T-cell (primary cell): ENCODE measurements around the gene MAB21L4. TPM values are rescaled to one million over a fixed set of nuclear protein-coding genes. Genes with fewer than 3 reads are reported as not detected.

Source experiments
- ATAC-seq, 4 experiments: fragments of 200-7000 bp in 3 of 4; fragments of 150-1000 bp in 1 of 4; cut with Tn5 transposase; replicated peaks in 1 of 4; 1 replicate in 3 of 4; 2 replicates in 1 of 4; pipeline ENCODE4 v1.10.0; 2021; ENCODE audit warnings: moderate library complexity in 3 of 4, mild to moderate bottlenecking in 2 of 4, moderate number of reproducible peaks in 1 of 4
- CTCF ChIA-PET, 2 donors: fragments of 300-600 bp; sonication (Branson Sonifier 250); formaldehyde crosslinking; loops; one replicate each; lab custom pipeline; 2022; ENCODE audit warnings: antibody characterized with exemption in 2 of 2; lab: Charles Lee
- POLR2A ChIA-PET, 2 donors: fragments of 300-600 bp; sonication (Branson Sonifier 250); formaldehyde crosslinking; loops; one replicate each; lab custom pipeline; 2022; ENCODE audit warnings: antibody characterized with exemption in 2 of 2; lab: Charles Lee
- DNase-seq, 35 experiments: peaks; one replicate each; pipeline versions ENCODE4 v3.0.0 to v3.0.0-alpha.2; 2013 to 2023
- H3K27ac ChIP-seq: one replicate; pipeline ENCODE4 v1.5.1; 2013; ENCODE audit warnings: low read length
- H3K27me3 ChIP-seq, 2 experiments: replicated peaks in 1 of 2; 1 replicate in 1 of 2; 2 replicates in 1 of 2; pipeline versions ENCODE4 v1.6.1 to v1.7.0; 2013; ENCODE audit warnings: low read length in 1 of 2, mixed read lengths in 1 of 2; ENCODE audit not compliant: control insufficient read depth in 2 of 2, insufficient read depth in 2 of 2; ENCODE audit errors: extremely low read depth in 1 of 2
- H3K36me3 ChIP-seq, 2 donors: 1 replicate in 1 of 2; 2 replicates in 1 of 2; pipeline versions ENCODE4 v1.6.1 to v1.7.0; 2013; ENCODE audit warnings: low read length in 1 of 2; ENCODE audit not compliant: control insufficient read depth in 2 of 2, insufficient read depth in 1 of 2; ENCODE audit errors: extremely low read depth in 1 of 2
- H3K4me1 ChIP-seq, 2 experiments: 1 replicate in 1 of 2; 2 replicates in 1 of 2; pipeline versions ENCODE4 v1.6.1 to v1.7.0; 2013; ENCODE audit warnings: low read length in 2 of 2, mixed read lengths in 1 of 2; ENCODE audit not compliant: insufficient read depth in 2 of 2, control insufficient read depth in 1 of 2; ENCODE audit errors: extremely low read depth in 1 of 2
- H3K4me3 ChIP-seq, 2 donors: 1 replicate in 1 of 2; 2 replicates in 1 of 2; pipeline versions ENCODE4 v1.5.1 to v1.7.0; 2013; ENCODE audit warnings: mild to moderate bottlenecking in 2 of 2, low read length in 1 of 2, moderate library complexity in 1 of 2; ENCODE audit not compliant: control insufficient read depth in 1 of 2; ENCODE audit errors: extremely low read depth in 1 of 2
- H3K9me3 ChIP-seq: 2 replicates; pipeline ENCODE4 v1.7.0; 2013
- H3K27ac Mint-ChIP-seq, 2 donors: one replicate each; pipeline ENCODE4 v1.8.0; 2020 to 2021; ENCODE audit warnings: mild to moderate bottlenecking in 2 of 2, mixed read lengths in 2 of 2
- H3K27me3 Mint-ChIP-seq, 2 donors: one replicate each; pipeline ENCODE4 v1.8.0; 2021 to 2022; ENCODE audit warnings: mixed read lengths in 2 of 2
- H3K36me3 Mint-ChIP-seq: one replicate; pipeline ENCODE4 v1.8.0; 2021; ENCODE audit warnings: mixed read lengths
- H3K4me1 Mint-ChIP-seq, 3 donors: one replicate each; pipeline ENCODE4 v1.8.0; 2020 to 2022; ENCODE audit warnings: mixed read lengths in 3 of 3, mild to moderate bottlenecking in 1 of 3
- H3K4me3 Mint-ChIP-seq, 3 donors: one replicate each; pipeline ENCODE4 v1.8.0; 2020 to 2022; ENCODE audit warnings: mild to moderate bottlenecking in 3 of 3, mixed read lengths in 3 of 3, moderate library complexity in 3 of 3
- H3K9me3 Mint-ChIP-seq, 3 donors: one replicate each; pipeline ENCODE4 v1.8.0; 2020 to 2022; ENCODE audit warnings: mixed read lengths in 3 of 3
- whole genome bisulfite sequencing: methylation state at CpG from one replicate; pipeline ENCODE4 v1.1.5; 2013; ENCODE audit warnings: missing lambda C conversion rate; ENCODE audit not compliant: insufficient coverage; 5-methylcytosine and 5-hydroxymethylcytosine counted together
- total RNA-seq, 35 experiments: library from RNA in 6 of 35; stranded (reverse) in 6 of 35; fragments of 120-200 nt in 1 of 35; gene quantifications; one replicate each; pipeline versions ENCODE4 v1.2.1 to v1.2.4 and lab custom pipeline; 2013 to 2026

The MAB21L4 gene
- total RNA-seq, 5 donors from 2014 or later (not counting 1 experiment from before 2014, with no cell fraction given): not detected

- H3K4me3 ChIP-seq: no peak overlapping the region
- ATAC-seq (no peak), DNase-seq (no peak)
- no peak overlapping the region for H3K27ac ChIP-seq
- H3K9me3 ChIP-seq: no peaks in the 10 kb centered on the region
- ChIA-PET POLR2A (no interaction called here), CTCF (no interaction called here)
- Mint-ChIP-seq H3K4me3 (no peak overlapping the region), H3K27me3 (no peaks in the 10 kb centered on the region), H3K4me1 (no peaks in the 10 kb centered on the region), H3K9me3 (no peaks in the 10 kb centered on the region), H3K27ac (no peak overlapping the region), H3K36me3 (no peaks in the 10 kb centered on the region)
- H3K4me1 ChIP-seq: no peaks in the 10 kb centered on the region
- H3K36me3 ChIP-seq: no peaks in the 10 kb centered on the region
- H3K27me3 ChIP-seq: peaks cover 0 to 5% of the 10 kb centered on the region in 2 experiments
- 89% methylated on average over 19 of the region's 22 CpGs for WGBS
These were observed 20.5 kb downstream of the MAB21L4 start for GRCh38 chr2:240875228-240876034.

- ChIA-PET POLR2A (no interaction called here), CTCF (no interaction called here)
- H3K9me3 ChIP-seq: no peaks in the 10 kb centered on the region
- DNase-seq: no peak
- Mint-ChIP-seq H3K4me1 (no peaks in the 10 kb centered on the region), H3K27me3 (no peaks in the 10 kb centered on the region), H3K27ac (no peak overlapping the region), H3K4me3 (no peak overlapping the region), H3K9me3 (no peaks in the 10 kb centered on the region), H3K36me3 (no peaks in the 10 kb centered on the region)
- no peak for ATAC-seq
- H3K36me3 ChIP-seq: no peaks in the 10 kb centered on the region
- no peaks in the 10 kb centered on the region for H3K4me1 ChIP-seq
- H3K4me3 ChIP-seq: no peak overlapping the region
- H3K27me3 ChIP-seq: peaks cover 0 to 12% of the 10 kb centered on the region in 2 experiments
- WGBS: 77% methylated on average over 7 of the region's 12 CpGs
- no peak overlapping the region for H3K27ac ChIP-seq
These were observed 21.2 kb downstream of the MAB21L4 start for GRCh38 chr2:240874715-240875227.

GRCh38 chr2:240873805-240874714 lies 21.9 kb downstream of the MAB21L4 start:
- ChIA-PET CTCF (no interaction called here), POLR2A (no interaction called here)
- H3K9me3 ChIP-seq: no peaks in the 10 kb centered on the region
- DNase-seq (no peak), ATAC-seq (no peak)
- H3K27me3 ChIP-seq: peaks cover 0 to 19% of the 10 kb centered on the region in 2 experiments
- no peaks in the 10 kb centered on the region for H3K36me3 ChIP-seq
- H3K4me1 Mint-ChIP-seq: no peaks in the 10 kb centered on the region
- WGBS: 84% methylated on average over 30 of the region's 33 CpGs
- H3K27ac ChIP-seq: no peak overlapping the region
- H3K27me3 Mint-ChIP-seq: peaks cover 0 to 2% of the 10 kb centered on the region in 2 donors
- H3K27ac Mint-ChIP-seq: no peak overlapping the region
- H3K4me3 ChIP-seq: no peak overlapping the region
- H3K9me3 Mint-ChIP-seq: no peaks in the 10 kb centered on the region
- no peaks in the 10 kb centered on the region for H3K36me3 Mint-ChIP-seq
- H3K4me3 Mint-ChIP-seq: no peak overlapping the region
- H3K4me1 ChIP-seq: no peaks in the 10 kb centered on the region

- Mint-ChIP-seq H3K9me3 (no peaks in the 10 kb centered on the region), H3K4me1 (no peaks in the 10 kb centered on the region), H3K4me3 (no peak overlapping the region), H3K27me3 (peaks cover 0 to 3% of the 10 kb centered on the region in 2 donors), H3K36me3 (no peaks in the 10 kb centered on the region), H3K27ac (no peak overlapping the region)
- Histone ChIP-seq H3K9me3 (no peaks in the 10 kb centered on the region), H3K4me1 (no peaks in the 10 kb centered on the region), H3K27me3 (peaks cover 0 to 27% of the 10 kb centered on the region in 2 experiments), H3K27ac (no peak overlapping the region), H3K4me3 (no peak overlapping the region), H3K36me3 (no peaks in the 10 kb centered on the region)
- ChIA-PET CTCF (no interaction called here), POLR2A (no interaction called here)
- WGBS: 86% methylated on average over 17 of the region's 21 CpGs
- DNase-seq (no peak), ATAC-seq (no peak)
These were observed 22.7 kb downstream of the MAB21L4 start for GRCh38 chr2:240873098-240873788.

- Mint-ChIP-seq H3K9me3 (no peaks in the 10 kb centered on the region), H3K4me3 (no peak overlapping the region), H3K27me3 (peaks cover 0 to 3% of the 10 kb centered on the region in 2 donors), H3K27ac (no peak overlapping the region), H3K36me3 (no peaks in the 10 kb centered on the region), H3K4me1 (no peaks in the 10 kb centered on the region)
- POLR2A ChIA-PET: no interaction called here
- DNase-seq: no peak
- H3K36me3 ChIP-seq: no peaks in the 10 kb centered on the region
- no peaks in the 10 kb centered on the region for H3K9me3 ChIP-seq
- no peak overlapping the region for H3K27ac ChIP-seq
- H3K4me1 ChIP-seq: no peaks in the 10 kb centered on the region
- peaks cover 0 to 28% of the 10 kb centered on the region in 2 experiments for H3K27me3 ChIP-seq
- no peak overlapping the region for H3K4me3 ChIP-seq
- 82% methylated on average over 14 of the region's 17 CpGs for WGBS
- CTCF ChIA-PET: no interaction called here
- ATAC-seq: no peak
These were observed 23.4 kb downstream of the MAB21L4 start for GRCh38 chr2:240872317-240873097.
